Naive thymus-derived CD8-positive, alpha-beta T cell (primary cell): ENCODE data around the gene LKAAEAR1. TPM values are rescaled to one million over a fixed set of nuclear protein-coding genes. Genes with fewer than 3 reads are reported as not detected.

Source experiments
- ATAC-seq, 2 donors: fragments of 150-1000 bp; cut with Tn5 transposase in 1 of 2; sonication (Bioruptor Pico), chemical (Tn5 transposase) in 1 of 2; 1 replicate in 1 of 2; 2 replicates in 1 of 2; pipeline ENCODE4 v1.10.0; 2021; ENCODE audit warnings: mild to moderate bottlenecking in 2 of 2, moderate library complexity in 2 of 2
- POLR2A ChIA-PET: fragments of 350-600 bp; sonication (Branson Sonifier 250); formaldehyde crosslinking; loops from one replicate; lab custom pipeline; 2021; ENCODE audit warnings: antibody characterized with exemption; lab: Charles Lee
- DNase-seq, 10 donors: peaks; one replicate each; pipeline versions ENCODE4 v3.0.0 to v3.0.0-alpha.2; 2020 to 2022
- H3K27ac Mint-ChIP-seq, 10 donors: one replicate each; pipeline ENCODE4 v1.8.0; 2020 to 2022; ENCODE audit warnings: mild to moderate bottlenecking in 10 of 10, mixed read lengths in 10 of 10, moderate library complexity in 4 of 10, inconsistent platforms in 1 of 10
- H3K27me3 Mint-ChIP-seq, 5 donors: one replicate each; pipeline ENCODE4 v1.8.0; 2021 to 2022; ENCODE audit warnings: mixed read lengths in 5 of 5
- H3K36me3 Mint-ChIP-seq, 3 donors: one replicate each; pipeline ENCODE4 v1.8.0; 2020 to 2022; ENCODE audit warnings: mixed read lengths in 3 of 3, mild to moderate bottlenecking in 2 of 3, inconsistent platforms in 1 of 3
- H3K4me1 Mint-ChIP-seq, 4 donors: one replicate each; pipeline ENCODE4 v1.8.0; 2021 to 2022; ENCODE audit warnings: mixed read lengths in 4 of 4
- H3K4me3 Mint-ChIP-seq, 10 donors: one replicate each; pipeline ENCODE4 v1.8.0; 2020 to 2022; ENCODE audit warnings: mild to moderate bottlenecking in 10 of 10, mixed read lengths in 10 of 10, moderate library complexity in 6 of 10, inconsistent platforms in 1 of 10
- H3K9me3 Mint-ChIP-seq, 9 donors: one replicate each; pipeline ENCODE4 v1.8.0; 2020 to 2022; ENCODE audit warnings: mixed read lengths in 9 of 9, mild to moderate bottlenecking in 3 of 9, inconsistent platforms in 1 of 9, moderate library complexity in 1 of 9
- polyA plus RNA-seq, 3 donors: library from polyadenylated mRNA; unstranded; fragments of 300-500 nt; fragmentation: Illumina TruSeq; gene quantifications; one replicate each; pipeline ENCODE4 v1.2.3, GENCODE V29; 2021
- total RNA-seq, 8 experiments: library from RNA in 2 of 8; stranded (reverse) in 2 of 8; gene quantifications; one replicate each; pipeline ENCODE4 v1.2.3 and lab custom pipeline; 2021 to 2026

The LKAAEAR1 gene
- total and polyA plus RNA-seq, 5 experiments from 2014 or later = 0.63 to 1.1 TPM; not detected in 3

- POLR2A ChIA-PET = interaction anchor here (1.2 to 7.5 kb wide), 2 partner anchors 9 to 69 kb away, joined by 3 to 53 read pairs; no protein-coding TSS in a partner anchor
- H3K4me1 Mint-ChIP-seq = peaks cover 23 to 32% (median 27%) of the 10 kb centered on the region in 4 donors
- H3K9me3 Mint-ChIP-seq = no peaks in the 10 kb centered on the region
- H3K36me3 Mint-ChIP-seq = no peaks in the 10 kb centered on the region
- peak within 1 kb of the TSS in 8 of 10 donors; percentile 41 to 80 (median 64) for H3K4me3 Mint-ChIP-seq
- no peak within 1 kb of the TSS for H3K27ac Mint-ChIP-seq
- ATAC-seq = peak; percentile 59 to 66
- DNase-seq = no peak
- peaks cover 0 to 59% (median 18%) of the 10 kb centered on the region in 5 donors for H3K27me3 Mint-ChIP-seq
Observed at GRCh38 chr20:64049060-64049877, 34.9 kb downstream of the LKAAEAR1 start, which contains the start of gene SOX18. TSS of gene SOX18 (minus strand) at chr20:64049639. CDS start at chr20:64049516, 123 bp downstream.

- Mint-ChIP-seq H3K27ac (no peak overlapping the region), H3K27me3 (peaks cover 0 to 56% (median 19%) of the 10 kb centered on the region in 5 donors), H3K4me1 (peaks cover 25 to 36% (median 31%) of the 10 kb centered on the region in 4 donors), H3K4me3 (peak overlapping the region in 1 of 10 donors; percentile 58), H3K9me3 (no peaks in the 10 kb centered on the region), H3K36me3 (no peaks in the 10 kb centered on the region)
- DNase-seq (no peak), ATAC-seq (peak; percentile 11 to 41)
- POLR2A ChIA-PET = interaction anchor here (1.2 to 7.5 kb wide), 2 partner anchors 8 to 68 kb away, joined by 3 to 53 read pairs; no protein-coding TSS in a partner anchor
Observed at GRCh38 chr20:64048402-64049044, 35.7 kb downstream of the LKAAEAR1 start.

DNA sequence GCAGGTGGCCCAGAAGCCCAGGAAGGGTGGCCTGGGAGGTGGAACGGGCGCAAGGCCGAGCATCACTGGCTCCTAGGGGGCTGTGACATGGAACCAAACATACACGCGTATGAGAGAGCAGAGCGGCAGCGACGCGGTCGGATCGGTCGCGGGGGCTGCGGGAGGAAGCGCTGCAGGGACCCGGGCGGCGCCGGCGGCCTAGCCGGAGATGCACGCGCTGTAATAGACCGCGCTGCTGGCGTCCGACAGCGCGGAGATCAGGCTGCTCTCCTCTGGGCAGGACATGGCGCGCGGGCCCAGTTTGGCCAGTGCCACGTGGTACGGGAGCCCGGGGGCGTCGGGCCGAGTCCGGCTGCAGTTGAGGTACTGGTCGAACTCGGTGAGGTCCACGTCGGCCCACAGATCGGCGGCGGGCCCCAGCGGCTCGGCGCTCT, 36.2 kb downstream of the LKAAEAR1 start:
- H3K4me1 Mint-ChIP-seq = peaks cover 22 to 33% (median 32%) of the 10 kb centered on the region in 4 donors
- H3K4me3 Mint-ChIP-seq = peak overlapping the region in 3 of 10 donors; percentile 31 to 54 (median 47)
- H3K27me3 Mint-ChIP-seq = peaks cover 0 to 50% (median 16%) of the 10 kb centered on the region in 5 donors
- H3K36me3 Mint-ChIP-seq = no peaks in the 10 kb centered on the region
- H3K27ac Mint-ChIP-seq = no peak overlapping the region
- POLR2A ChIA-PET = interaction anchor here (7.5 kb wide), 1 partner anchor 8 kb away, joined by 53 read pairs; no protein-coding TSS in a partner anchor
- ATAC-seq = no peak
- DNase-seq = no peak
- H3K9me3 Mint-ChIP-seq = no peaks in the 10 kb centered on the region

GRCh38 chr20:64047046-64047389, 37.2 kb downstream of the LKAAEAR1 start:
- POLR2A ChIA-PET = no interaction called here
- Mint-ChIP-seq H3K9me3 (no peaks in the 10 kb centered on the region), H3K4me3 (peak overlapping the region in 3 of 10 donors; percentile 47 to 85 (median 74)), H3K27ac (peak overlapping the region in 1 of 10 donors; percentile 91), H3K27me3 (peaks cover 0 to 44% (median 16%) of the 10 kb centered on the region in 5 donors), H3K4me1 (peaks cover 22 to 35% (median 32%) of the 10 kb centered on the region in 4 donors), H3K36me3 (no peaks in the 10 kb centered on the region)
- DNase-seq (no peak), ATAC-seq (no peak)

GRCh38 chr20:64045346-64046011, 38.7 kb downstream of the LKAAEAR1 start:
- ATAC-seq = peak in 1 of 2 donors; percentile 18
- peak overlapping the region in 6 of 10 donors; percentile 43 to 91 (median 68) for H3K27ac Mint-ChIP-seq
- no peak for DNase-seq
- peaks cover 0 to 28% (median 16%) of the 10 kb centered on the region in 5 donors for H3K27me3 Mint-ChIP-seq
- H3K36me3 Mint-ChIP-seq = no peaks in the 10 kb centered on the region
- peaks cover 26 to 47% (median 39%) of the 10 kb centered on the region in 4 donors for H3K4me1 Mint-ChIP-seq
- H3K4me3 Mint-ChIP-seq = peak overlapping the region in 4 of 10 donors; percentile 39 to 85 (median 52)
- POLR2A ChIA-PET = interaction anchor here (1.3 kb wide), 1 partner anchor 12 kb away, joined by 5 read pairs; no protein-coding TSS in a partner anchor
- no peaks in the 10 kb centered on the region for H3K9me3 Mint-ChIP-seq

DNA sequence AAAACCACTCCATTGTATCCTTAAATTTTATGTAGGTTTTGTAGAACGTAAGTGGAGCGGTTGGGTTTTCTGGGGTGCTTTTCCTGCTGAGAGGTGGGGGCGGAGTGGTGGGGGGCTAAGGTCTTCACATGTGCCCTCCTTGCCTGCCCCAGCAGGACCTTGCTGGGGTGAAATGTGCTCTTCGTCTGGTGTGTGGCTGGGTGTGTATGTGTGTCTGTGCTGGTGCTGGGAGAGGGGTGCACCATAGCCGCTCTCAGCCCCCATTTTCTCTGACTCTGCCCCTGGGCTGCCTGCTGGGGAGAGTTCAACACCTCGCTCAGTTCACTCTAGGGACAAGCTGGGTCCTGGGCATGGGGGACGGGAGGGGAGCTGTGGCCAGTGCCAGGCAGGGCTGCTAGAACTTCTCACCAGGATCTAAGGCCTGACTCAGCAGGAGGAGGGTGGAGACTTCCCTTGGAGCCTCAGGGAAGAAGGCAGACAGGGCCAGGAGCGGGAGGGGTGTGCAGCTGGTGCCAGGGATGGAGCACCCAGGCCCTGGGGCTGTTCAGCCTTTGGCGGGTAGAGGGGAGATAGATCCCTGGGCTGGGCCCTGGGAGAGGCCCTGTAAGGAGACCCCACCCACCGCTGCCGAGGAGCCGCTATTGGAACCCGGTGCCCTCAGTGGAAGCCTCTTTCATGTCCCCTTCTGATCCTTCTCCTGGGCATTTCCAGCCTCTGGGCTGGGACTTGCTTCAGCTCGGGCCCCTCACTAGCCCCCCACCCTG, 39.5 kb downstream of the LKAAEAR1 start:
- H3K27ac Mint-ChIP-seq = peak overlapping the region in 8 of 10 donors; percentile 40 to 84 (median 77)
- POLR2A ChIA-PET = interaction anchor here (0.6 to 1.5 kb wide), 5 partner anchors 8 to 1236 kb away, joined by 3 to 6 read pairs (median 5); partner anchors contain the start of gene PRPF6
- no peak for ATAC-seq

GRCh38 chr20:64043768-64044167, 40.4 kb downstream of the LKAAEAR1 start:
- Mint-ChIP-seq H3K9me3 (no peaks in the 10 kb centered on the region), H3K4me3 (peak overlapping the region in 6 of 10 donors; percentile 50 to 86 (median 67)), H3K27me3 (peaks cover 0 to 20% (median 16%) of the 10 kb centered on the region in 5 donors), H3K27ac (peak overlapping the region in 8 of 10 donors; percentile 22 to 92 (median 82)), H3K4me1 (peaks cover 34 to 52% (median 49%) of the 10 kb centered on the region in 4 donors), H3K36me3 (no peaks in the 10 kb centered on the region)
- DNase-seq = no peak
- POLR2A ChIA-PET = interaction anchor here (1.1 to 3.0 kb wide), 6 partner anchors 9 to 75 kb away, joined by 4 to 10 read pairs (median 5); partner anchors contain the start of genes OPRL1, PRPF6 and RGS19
- ATAC-seq = no peak

More for the DNA sequence above, 39.5 kb downstream of the LKAAEAR1 start:
- no peak for DNase-seq
- peaks cover 0 to 22% (median 16%) of the 10 kb centered on the region in 5 donors for H3K27me3 Mint-ChIP-seq
- peaks cover 32 to 50% (median 44%) of the 10 kb centered on the region in 4 donors for H3K4me1 Mint-ChIP-seq
- peak overlapping the region in 4 of 10 donors; percentile 18 to 59 (median 34) for H3K4me3 Mint-ChIP-seq
- no peaks in the 10 kb centered on the region for H3K9me3 Mint-ChIP-seq
- H3K36me3 Mint-ChIP-seq = no peaks in the 10 kb centered on the region

- peak in 1 of 2 donors; percentile 13 for ATAC-seq
- H3K27me3 Mint-ChIP-seq = peaks cover 0 to 14% (median 13%) of the 10 kb centered on the region in 5 donors
- no peaks in the 10 kb centered on the region for H3K36me3 Mint-ChIP-seq
- DNase-seq = no peak
- H3K9me3 Mint-ChIP-seq = no peaks in the 10 kb centered on the region
- peak overlapping the region; percentile 77 to 90 (median 84) for H3K4me3 Mint-ChIP-seq
- POLR2A ChIA-PET = interaction anchor here (0.5 to 7.4 kb wide), 12 partner anchors 10 to 489 kb away, joined by 3 to 67 read pairs (median 10); partner anchors contain the start of genes GMEB2, LKAAEAR1, PRPF6 and RGS19
- peaks cover 36 to 59% (median 51%) of the 10 kb centered on the region in 4 donors for H3K4me1 Mint-ChIP-seq
- H3K27ac Mint-ChIP-seq = peak overlapping the region; percentile 83 to 92 (median 89)
Observed at GRCh38 chr20:64042054-64042781, 42.0 kb downstream of the LKAAEAR1 start.

- no peaks in the 10 kb centered on the region for H3K9me3 Mint-ChIP-seq
- no peaks in the 10 kb centered on the region for H3K36me3 Mint-ChIP-seq
- peaks cover 0 to 10% (median 8%) of the 10 kb centered on the region in 5 donors for H3K27me3 Mint-ChIP-seq
- peak overlapping the region; percentile 77 to 90 (median 84) for H3K4me3 Mint-ChIP-seq
- ATAC-seq (no peak), DNase-seq (no peak)
- H3K4me1 Mint-ChIP-seq = peaks cover 39 to 60% (median 55%) of the 10 kb centered on the region in 4 donors
- peak overlapping the region in 9 of 10 donors; percentile 17 to 92 (median 87) for H3K27ac Mint-ChIP-seq
- POLR2A ChIA-PET = interaction anchor here (0.5 to 7.4 kb wide), 12 partner anchors 10 to 489 kb away, joined by 3 to 67 read pairs (median 10); partner anchors contain the start of genes GMEB2, LKAAEAR1, OPRL1 and PRPF6
Observed at GRCh38 chr20:64041781-64042053, 42.5 kb downstream of the LKAAEAR1 start.

GRCh38 chr20:64041040-64041780, 43.0 kb downstream of the LKAAEAR1 start:
- no peaks in the 10 kb centered on the region for H3K9me3 Mint-ChIP-seq
- peaks cover 0 to 6% (median 3%) of the 10 kb centered on the region in 5 donors for H3K27me3 Mint-ChIP-seq
- no peaks in the 10 kb centered on the region for H3K36me3 Mint-ChIP-seq
- peaks cover 38 to 60% (median 53%) of the 10 kb centered on the region in 4 donors for H3K4me1 Mint-ChIP-seq
- ATAC-seq (no peak), DNase-seq (no peak)
- POLR2A ChIA-PET = interaction anchor here (0.5 to 7.4 kb wide), 11 partner anchors 11 to 520 kb away, joined by 3 to 67 read pairs (median 10); partner anchors contain the start of genes GMEB2, LKAAEAR1, OPRL1 and PPDPF
- H3K27ac Mint-ChIP-seq = peak overlapping the region in 9 of 10 donors; percentile 63 to 92 (median 87)
- peak overlapping the region; percentile 77 to 90 (median 84) for H3K4me3 Mint-ChIP-seq
